Stimulated activated CD4-positive, alpha-beta T cell treated with anti-CD3 and anti-CD28 coated beads, TNF-alpha, amount 100 ng/mL, for 24 hours (primary cell): ENCODE measurements around the gene C6orf132.

ENCODE experiments used
- DNase-seq, 3 experiments: peaks; one replicate each; pipeline ENCODE4 v3.0.0-alpha.2; 2020; ENCODE audit warnings: low read depth in 3 of 3

C6orf132 gene

DNA sequence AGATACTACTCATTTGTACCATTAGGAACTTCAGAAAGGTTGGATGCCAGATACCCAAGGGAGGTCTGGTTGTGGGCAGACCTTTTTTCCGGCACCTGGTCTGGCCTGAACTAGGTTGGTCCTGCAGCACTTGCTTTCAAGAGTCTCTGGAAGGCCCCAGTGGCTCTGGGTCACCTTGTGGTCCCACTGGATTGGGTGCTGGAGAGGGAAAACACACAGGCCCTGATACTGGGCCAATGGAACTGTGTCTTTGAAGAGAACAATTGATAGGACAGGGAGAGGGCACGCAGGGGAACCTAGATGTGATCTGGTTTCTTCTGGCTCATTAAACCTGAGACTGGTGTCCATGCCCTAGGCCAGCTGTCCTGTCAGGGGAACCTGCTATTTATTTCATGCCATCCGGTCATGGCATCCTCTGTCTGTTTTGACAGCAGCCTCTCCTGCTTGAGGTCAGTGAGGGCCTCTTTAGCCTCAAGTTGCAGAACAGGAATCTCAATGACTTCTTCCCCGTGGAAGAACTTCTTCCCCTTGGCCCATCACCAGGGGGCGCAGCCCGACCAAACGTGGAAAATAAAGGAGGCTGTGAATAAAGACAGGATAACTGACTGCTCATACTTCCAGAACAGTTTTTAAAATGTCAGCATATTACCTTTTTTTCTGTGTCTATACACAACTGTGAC, 67.1 kb downstream of the C6orf132 start:
- peak; percentile 26 to 66 (median 32) for DNase-seq

DNA sequence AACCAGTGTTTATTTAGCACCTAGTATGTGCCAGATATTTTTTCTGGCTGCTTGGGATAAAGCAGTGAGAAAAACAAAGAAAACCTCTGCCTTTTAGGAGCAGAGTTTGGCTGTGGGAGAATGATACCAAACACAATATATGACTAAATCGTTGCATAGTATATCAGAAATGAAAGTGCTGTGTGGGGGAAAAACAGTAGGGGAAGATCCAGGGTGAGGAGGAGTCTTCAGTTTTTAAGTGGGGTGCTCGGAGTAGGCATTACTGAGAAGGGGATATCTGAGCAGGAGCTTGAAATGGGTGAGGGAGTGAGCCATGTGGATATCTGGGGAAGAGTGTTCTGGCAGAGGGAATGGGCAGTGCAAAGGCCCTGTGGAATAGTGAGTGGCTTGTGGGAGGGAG, 69.1 kb downstream of the C6orf132 start:
- DNase-seq: no peak

DNA sequence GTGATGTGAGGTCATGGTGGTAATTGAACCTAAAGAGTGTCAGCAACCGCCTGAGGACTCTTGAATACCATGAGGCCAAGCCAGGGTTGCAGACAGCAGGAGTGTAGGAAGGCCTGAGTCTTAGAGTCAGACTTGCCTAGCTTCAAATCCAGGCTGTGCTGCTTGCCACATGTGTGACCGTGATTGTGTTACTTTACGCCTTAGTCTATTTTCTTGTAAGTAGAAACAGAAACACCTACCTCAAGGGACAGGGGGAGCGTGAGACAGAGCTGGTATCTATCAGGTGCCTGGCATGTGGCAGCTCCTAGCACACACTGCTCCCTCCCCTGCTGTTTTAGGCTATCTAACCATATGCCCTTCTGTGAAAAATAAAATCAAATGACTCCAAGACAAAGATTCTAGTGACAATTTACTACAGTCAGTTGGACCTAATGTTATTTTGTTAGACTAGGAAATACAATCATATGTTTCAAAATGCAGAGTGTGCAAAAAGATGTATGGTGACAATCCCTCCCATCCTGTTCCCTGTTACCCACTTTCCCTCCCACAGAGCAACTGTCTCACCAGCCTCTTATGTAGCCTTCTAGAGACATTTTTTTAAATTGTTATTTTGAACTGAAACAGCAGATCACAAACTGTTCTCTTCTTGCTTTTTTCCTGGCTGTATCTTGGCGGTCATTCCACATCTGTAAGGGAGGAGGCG, 70.4 kb downstream of the C6orf132 start:
- DNase-seq: no peak

DNA sequence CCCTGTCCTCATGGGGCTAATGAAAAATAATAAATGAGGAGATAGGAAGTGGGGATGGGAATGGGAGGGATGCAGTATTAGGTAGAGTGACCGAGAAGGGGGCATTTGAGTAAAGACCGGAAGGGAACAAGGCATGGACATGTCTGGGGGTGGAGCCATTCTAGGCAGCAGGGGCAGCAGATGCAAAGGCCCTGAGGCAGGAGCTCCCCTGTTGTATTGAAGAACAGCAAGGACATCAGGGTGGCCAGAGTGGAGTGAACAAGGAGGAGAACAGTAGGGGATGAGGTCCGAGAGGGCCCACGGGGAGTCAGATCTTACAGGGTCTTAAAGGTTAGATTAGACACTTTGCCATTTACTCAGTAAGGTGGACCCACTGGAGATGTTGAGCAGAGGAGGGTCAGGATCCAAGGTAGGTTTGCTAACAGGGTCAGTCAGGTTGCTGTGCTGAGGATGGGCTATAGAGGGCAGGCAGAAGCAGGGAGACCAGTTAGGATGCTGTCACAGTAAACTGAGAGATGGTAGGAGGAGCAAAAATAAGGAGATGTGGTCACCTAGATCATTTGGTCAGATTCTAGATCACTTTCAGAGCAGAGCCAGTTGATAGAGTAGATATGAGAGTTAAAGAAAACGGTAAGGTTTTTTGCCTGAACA, 73.4 kb downstream of the C6orf132 start:
- no peak for DNase-seq

DNA sequence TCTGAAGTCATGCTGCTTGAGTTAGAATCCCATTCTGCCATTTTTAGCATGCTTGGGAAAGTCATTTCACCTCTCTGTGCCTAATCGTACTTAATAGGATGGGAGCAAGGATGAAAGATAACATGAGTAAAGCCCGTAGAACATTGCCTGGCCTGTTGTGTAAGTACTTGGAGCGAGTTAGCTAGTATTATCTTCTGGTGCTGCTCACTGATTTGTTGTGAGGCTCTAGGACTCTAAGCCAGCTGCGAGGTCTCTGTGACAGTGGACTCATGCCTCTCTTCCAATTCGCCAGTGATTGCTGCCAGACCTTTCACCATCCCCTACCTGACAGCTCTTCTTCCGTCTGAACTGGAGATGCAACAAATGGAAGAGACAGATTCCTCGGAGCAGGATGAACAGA, 74.2 kb downstream of the C6orf132 start:
- DNase-seq: no peak

DNA sequence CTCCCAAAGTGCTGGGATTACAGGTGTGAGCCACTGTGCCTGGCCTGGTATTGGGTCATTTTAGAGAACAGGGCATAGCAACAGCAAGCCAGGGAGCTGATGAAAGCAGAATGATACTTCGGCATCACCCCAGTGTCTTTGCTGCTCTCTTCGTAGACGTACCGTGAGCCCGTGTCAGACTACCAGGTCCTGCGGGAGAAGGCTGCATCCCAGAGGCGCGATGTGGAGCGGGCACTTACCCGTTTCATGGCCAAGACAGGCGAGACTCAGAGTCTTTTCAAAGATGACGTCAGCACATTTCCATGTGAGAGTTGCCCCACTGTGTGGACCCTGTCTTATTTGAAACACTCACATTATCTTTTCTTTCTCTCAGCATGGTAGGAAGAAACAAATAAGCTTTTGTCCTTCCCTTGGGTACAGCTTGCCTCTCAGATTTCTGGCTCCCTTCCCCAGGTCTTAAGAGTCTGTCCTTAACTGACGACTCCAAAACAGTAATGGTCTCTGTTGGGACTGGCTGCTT, 76.2 kb downstream of the C6orf132 start:
- DNase-seq: no peak

DNA sequence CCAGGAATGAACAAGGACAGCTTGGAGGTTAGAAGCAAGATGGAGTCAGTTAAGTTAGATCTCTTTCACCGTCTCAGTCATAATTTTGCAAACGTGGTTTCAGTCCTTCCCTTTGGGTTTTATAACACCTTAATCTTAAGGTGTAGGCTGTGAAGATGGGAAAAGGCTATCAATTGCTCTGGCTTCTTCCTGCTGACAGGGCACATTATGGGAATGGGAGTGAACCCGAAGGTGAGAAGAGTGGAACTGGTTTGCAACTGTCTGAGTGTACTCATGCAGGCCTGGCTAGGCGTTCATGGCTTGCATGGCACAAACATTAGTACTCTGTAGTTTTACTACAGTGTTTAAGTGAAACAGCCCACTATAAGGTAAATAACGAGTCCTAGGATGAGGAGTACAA, 82.7 kb downstream of the C6orf132 start:
- DNase-seq: no peak

DNA sequence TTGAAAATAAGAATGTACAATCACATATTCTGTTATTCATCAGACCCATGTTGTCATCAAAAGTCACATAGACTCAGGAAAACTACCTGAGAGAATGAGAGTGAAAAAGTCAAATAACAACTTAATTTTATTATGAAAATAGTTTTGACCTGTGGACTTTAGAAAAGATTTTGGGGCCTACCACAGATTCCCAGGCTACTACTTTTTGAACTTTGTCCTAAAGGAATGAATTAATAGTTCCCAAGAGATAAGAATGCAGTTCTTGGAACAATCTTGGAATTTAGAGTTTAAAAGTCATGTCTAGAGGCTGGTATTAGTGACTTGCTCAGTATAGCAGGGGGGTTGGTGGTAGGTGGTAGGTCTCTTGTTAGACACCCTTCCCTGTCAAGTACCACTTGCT, 88.8 kb downstream of the C6orf132 start:
- no peak for DNase-seq

DNA sequence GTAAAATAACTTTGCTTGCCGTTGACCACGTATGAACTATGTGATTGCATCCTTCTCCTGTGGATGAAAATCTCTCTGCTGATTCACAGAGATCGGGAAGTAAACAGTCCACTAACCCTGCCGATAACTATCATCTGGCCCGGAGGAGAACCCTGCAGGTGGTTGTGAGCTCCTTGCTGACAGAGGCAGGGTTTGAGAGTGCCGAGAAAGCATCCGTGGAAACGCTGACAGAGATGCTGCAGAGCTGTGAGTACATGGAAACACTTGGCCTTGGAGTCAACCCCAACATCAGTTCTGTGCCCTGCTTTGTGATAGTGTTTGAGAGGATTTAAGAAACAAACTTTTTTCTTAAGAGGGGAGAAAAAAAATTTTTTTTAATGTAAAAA, 91.2 kb downstream of the C6orf132 start:
- no peak for DNase-seq
